ENCODE results near the gene RIPK3.
"Not testable (repeated sequence)": the region's sequence is repeated elsewhere in the genome, so short reads cannot be mapped to it uniquely, and the experiment has no call there.

RIPK3 gene

DNA sequence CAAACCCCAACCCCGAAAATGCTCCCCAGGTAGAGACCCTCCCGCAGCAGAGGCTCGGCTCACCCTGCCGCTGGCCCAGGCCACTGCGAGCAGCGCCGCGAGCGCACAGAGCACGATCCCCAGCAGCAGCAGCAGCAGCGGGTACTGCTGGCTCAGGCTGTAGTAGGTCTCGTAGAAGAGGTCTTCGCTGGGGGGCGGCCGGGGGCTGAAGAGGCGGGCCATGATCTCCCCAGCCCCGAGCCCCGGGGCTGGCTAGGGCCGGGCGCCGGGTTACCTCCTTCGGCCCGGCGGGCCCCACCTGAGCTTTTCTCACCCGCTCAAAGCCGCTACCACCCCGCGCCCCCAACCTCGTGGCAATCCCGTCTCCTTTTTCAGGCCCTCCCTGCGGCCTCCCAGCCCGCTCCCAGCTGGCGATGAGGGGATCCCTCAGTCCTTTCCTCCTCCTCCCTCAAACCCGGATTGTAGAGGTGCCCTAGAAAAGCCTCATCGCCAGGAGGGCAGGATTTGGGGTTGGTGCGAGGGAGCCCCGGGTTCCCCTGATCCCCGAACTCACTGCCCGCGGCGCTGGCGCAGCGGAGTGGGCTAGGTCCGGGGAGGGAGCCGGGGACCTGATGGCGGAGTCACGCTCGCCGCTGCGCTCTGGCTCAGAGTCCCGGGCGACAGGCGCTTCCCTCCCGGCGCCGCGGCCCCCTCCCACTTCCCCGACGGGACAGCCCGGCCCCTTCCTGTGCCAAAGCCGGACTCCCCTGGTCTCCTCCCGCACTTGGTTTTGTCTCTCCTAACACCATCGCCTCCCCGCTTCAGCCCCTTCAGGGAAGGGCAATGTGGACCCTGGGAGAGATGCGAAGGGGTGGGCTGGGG, 5.1 kb downstream of the RIPK3 start, which contains the start of gene ADCY4:
ADCY4 (minus strand) TSS at position 641 of the 861 bp plus-strand sequence; CDS start at position 222, 419 bp downstream.
- no peak within 1 kb of the TSS for H3K27ac ChIP-seq (ENCODE audit: insufficient read depth, low read depth, low read length, poor library complexity, severe bottlenecking)
- peaks cover 100% of the 10 kb centered on the region for H3K27me3 ChIP-seq (ENCODE audit: control insufficient read depth, insufficient read depth, low read length, poor library complexity, severe bottlenecking)
- 1 to 2% methylated on average over 65 of the region's 65 CpGs for WGBS, 2 experiments
- peak within 1 kb of the TSS; percentile 27 for H3K4me3 ChIP-seq (ENCODE audit: insufficient read depth, low read depth, low read length)
- H3K9me3 ChIP-seq (ENCODE audit: control insufficient read depth, low read length), result no peaks in the 10 kb centered on the region
- H3K4me1 ChIP-seq (ENCODE audit: control insufficient read depth, insufficient read depth, low read length), result peaks cover 21% of the 10 kb centered on the region
- no peaks in the 10 kb centered on the region for H3K36me3 ChIP-seq (ENCODE audit: control insufficient read depth, insufficient read depth, low read length)

DNA sequence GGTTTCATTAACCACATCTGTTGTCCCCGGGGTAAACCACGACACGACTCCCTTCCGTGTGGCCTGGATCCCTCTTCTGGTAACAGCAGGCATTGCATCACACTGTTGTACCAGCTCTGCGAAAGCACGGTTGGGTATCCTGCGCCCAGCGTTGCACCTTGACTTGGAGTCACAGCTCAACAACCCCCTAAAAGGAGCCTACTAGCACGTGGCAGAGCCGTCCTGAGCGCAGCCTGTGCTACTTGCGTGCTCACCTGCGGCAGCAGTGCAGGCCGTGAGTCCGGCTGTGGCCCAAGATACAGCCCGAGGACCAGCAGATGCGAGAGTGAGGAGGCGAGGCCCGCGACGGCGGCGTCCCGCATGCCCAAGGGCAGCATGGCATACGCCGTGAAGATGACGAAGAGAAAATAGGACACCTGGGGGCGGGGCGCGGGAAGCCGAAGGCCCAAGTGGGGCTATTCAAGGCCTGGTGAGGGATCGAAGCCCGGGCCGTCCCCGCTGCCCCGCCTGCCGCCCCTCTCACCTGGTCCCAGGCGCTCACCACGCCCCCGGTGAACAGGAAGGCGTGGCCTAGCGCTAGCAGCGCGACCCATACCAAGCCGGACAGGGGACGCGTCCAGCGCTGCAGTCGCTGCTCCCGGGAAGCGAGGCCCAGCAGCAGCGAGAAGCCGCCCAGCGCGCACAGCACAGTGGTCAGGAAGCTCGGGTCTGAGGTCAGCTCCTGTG, 7.4 kb downstream of the RIPK3 start:
- H3K27me3 ChIP-seq (ENCODE audit: control insufficient read depth, insufficient read depth, low read length, poor library complexity, severe bottlenecking), result peaks cover 83% of the 10 kb centered on the region
- peaks cover 21% of the 10 kb centered on the region for H3K4me1 ChIP-seq (ENCODE audit: control insufficient read depth, insufficient read depth, low read length)
- peak overlapping the region; percentile 12 for H3K4me3 ChIP-seq (ENCODE audit: insufficient read depth, low read depth, low read length)
- 4% methylated on average over 56 of the region's 56 CpGs for WGBS, 2 experiments
- no peaks in the 10 kb centered on the region for H3K36me3 ChIP-seq (ENCODE audit: control insufficient read depth, insufficient read depth, low read length)
- no peaks in the 10 kb centered on the region for H3K9me3 ChIP-seq (ENCODE audit: control insufficient read depth, low read length)
- H3K27ac ChIP-seq (ENCODE audit: insufficient read depth, low read depth, low read length, poor library complexity, severe bottlenecking), result no peak overlapping the region

DNA sequence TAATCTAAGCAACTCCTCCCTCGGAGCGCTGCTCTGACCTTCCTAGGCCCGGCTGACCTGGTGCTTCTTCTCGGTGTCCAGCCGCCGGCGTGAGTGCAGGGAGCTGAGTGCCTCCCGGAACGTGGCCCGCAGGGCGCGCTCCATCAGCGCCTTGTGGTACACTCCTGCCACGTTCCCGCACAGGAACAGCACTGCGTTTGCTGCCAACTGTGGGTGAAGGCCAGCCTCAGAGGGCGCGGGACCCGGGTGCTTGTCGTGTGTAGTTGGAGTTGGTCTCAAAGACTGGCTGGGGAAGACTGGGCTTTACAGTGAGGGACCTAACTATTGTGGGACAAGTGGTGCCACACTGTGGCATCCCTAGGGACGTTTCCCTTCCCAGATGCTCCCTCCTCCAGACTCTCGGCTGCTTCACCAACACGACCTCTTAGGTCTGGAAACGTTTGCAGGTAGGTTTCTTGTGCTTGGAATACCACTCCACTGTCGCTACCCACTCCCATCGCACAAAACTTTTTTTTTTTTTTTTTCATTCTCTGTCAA, 8.0 kb downstream of the RIPK3 start:
- WGBS, 2 experiments, result 77 to 78% methylated on average over 26 of the region's 26 CpGs
- no peak overlapping the region for H3K4me3 ChIP-seq (ENCODE audit: insufficient read depth, low read depth, low read length)
- H3K27me3 ChIP-seq (ENCODE audit: control insufficient read depth, insufficient read depth, low read length, poor library complexity, severe bottlenecking), result peaks cover 76% of the 10 kb centered on the region
- no peak overlapping the region for H3K27ac ChIP-seq (ENCODE audit: insufficient read depth, low read depth, low read length, poor library complexity, severe bottlenecking)
- H3K9me3 ChIP-seq (ENCODE audit: control insufficient read depth, low read length), result no peaks in the 10 kb centered on the region
- peaks cover 21% of the 10 kb centered on the region for H3K4me1 ChIP-seq (ENCODE audit: control insufficient read depth, insufficient read depth, low read length)
- H3K36me3 ChIP-seq (ENCODE audit: control insufficient read depth, insufficient read depth, low read length), result no peaks in the 10 kb centered on the region

DNA sequence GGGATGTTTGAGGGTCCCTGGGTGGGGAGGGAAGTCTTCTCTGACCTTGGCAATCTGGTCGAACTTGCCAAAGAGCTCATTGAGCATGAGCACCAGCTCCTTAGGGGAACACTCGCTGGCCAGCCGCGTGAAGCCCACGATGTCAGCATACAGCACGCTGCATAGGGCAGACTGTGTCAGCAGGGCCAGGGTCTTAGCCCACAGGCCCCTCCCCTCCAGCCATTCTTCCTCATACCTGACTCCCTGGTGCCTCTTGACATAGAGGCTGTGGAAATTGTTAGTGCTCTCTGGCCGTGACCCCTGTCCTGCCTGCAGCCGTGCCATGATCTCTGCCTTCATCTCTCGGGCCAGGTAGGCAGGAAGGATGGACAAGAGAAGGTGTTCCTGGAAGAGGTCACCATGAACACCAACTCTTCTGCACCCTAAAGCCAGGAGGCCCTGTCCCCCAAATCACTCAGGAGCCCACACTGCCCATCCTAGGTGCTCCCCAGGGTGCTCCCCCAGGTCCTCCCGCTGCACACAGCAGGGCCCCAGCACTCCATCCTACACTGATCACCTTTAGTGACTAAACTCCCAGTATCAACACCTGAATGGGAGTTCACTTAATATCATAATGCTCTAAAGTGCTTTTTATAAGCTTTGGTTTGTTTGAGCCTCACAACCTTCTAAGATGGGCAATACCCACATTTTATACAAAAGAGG, 8.7 kb downstream of the RIPK3 start:
- 89 to 90% methylated on average over 10 of the region's 10 CpGs for whole genome bisulfite sequencing, 2 experiments
- H3K27me3 ChIP-seq (ENCODE audit: control insufficient read depth, insufficient read depth, low read length, poor library complexity, severe bottlenecking), result peaks cover 70% of the 10 kb centered on the region
- H3K9me3 ChIP-seq (ENCODE audit: control insufficient read depth, low read length), result no peaks in the 10 kb centered on the region
- H3K36me3 ChIP-seq (ENCODE audit: control insufficient read depth, insufficient read depth, low read length), result no peaks in the 10 kb centered on the region
- H3K4me3 ChIP-seq (ENCODE audit: insufficient read depth, low read depth, low read length), result no peak overlapping the region
- H3K4me1 ChIP-seq (ENCODE audit: control insufficient read depth, insufficient read depth, low read length), result peaks cover 21% of the 10 kb centered on the region
- no peak overlapping the region for H3K27ac ChIP-seq (ENCODE audit: insufficient read depth, low read depth, low read length, poor library complexity, severe bottlenecking)

DNA sequence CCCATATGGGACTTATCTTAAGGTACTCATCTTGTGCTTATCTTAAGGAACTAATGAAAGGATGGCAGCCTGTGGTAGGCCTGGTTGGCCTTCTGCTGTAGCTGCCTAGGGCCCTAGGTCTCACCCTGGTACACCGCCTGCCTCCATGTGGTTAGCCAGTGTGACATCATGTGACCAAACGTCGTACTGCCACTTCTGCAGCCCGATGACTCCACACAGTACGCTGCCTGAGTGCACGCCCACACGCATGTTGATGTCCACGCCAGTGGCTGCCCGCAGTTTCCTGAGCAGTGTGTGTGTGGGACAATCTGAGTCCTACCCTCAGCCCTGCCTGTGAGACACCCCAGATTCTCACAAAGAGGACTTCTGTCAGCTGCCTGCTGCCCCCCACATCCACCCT, 10.1 kb downstream of the RIPK3 start:
- H3K9me3 ChIP-seq (ENCODE audit: control insufficient read depth, low read length), result no peaks in the 10 kb centered on the region
- H3K36me3 ChIP-seq (ENCODE audit: control insufficient read depth, insufficient read depth, low read length), result no peaks in the 10 kb centered on the region
- no peak overlapping the region for H3K4me3 ChIP-seq (ENCODE audit: insufficient read depth, low read depth, low read length)
- no peak overlapping the region for H3K27ac ChIP-seq (ENCODE audit: insufficient read depth, low read depth, low read length, poor library complexity, severe bottlenecking)
- peaks cover 56% of the 10 kb centered on the region for H3K27me3 ChIP-seq (ENCODE audit: control insufficient read depth, insufficient read depth, low read length, poor library complexity, severe bottlenecking)
- peaks cover 12% of the 10 kb centered on the region for H3K4me1 ChIP-seq (ENCODE audit: control insufficient read depth, insufficient read depth, low read length)
- 87 to 90% methylated on average over 9 of the region's 9 CpGs for WGBS, 2 experiments

DNA sequence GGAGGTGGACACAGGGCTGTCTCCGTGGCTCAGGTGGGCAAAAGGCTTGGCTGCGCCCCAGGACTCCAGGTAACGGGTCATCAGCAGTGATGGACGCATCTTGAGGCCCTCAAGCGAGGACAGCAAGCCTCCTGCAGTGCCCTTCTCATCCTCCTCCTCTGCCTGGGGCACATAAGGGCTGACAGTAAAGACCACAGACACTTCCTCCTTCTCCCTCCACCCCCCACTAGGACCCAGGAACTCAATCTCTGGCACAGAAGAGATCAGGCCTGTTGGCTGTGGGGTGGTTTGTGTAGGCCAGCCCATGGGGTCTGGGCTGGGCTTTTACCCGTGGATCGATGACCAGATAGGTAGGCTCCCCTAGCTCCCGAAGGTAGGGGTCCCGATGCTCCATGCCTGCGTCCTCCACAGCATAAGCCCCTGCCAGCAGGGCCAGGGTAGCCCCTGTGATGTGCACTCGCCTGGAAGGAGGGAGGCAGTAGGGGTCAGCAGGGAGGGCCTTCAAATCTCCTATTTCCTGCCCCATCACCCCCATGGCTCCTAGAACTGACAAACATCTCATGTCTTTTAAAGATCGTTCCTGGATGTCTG, 10.6 kb downstream of the RIPK3 start:
- 89 to 90% methylated on average over 12 of the region's 12 CpGs for WGBS, 2 experiments
- peaks cover 50% of the 10 kb centered on the region for H3K27me3 ChIP-seq (ENCODE audit: control insufficient read depth, insufficient read depth, low read length, poor library complexity, severe bottlenecking)

DNA sequence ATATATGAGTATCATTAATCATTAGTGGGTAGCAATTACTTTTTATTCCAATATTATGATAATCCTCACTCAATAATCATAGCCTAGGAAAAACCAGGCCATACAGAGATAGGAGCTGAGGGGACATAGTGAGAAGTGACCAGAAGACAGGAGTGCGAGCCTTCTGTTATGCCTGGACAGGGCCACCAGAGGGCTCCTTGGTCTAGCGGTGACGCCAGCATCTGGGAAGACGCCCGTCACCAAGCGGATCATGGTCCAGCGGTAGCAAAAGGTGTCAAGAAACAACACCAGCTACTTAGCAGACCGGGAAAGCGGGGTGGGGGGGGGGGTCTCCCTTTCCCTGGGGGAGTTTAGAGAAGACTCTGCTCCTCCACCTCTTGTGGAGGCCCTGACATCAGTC, 11.9 kb downstream of the RIPK3 start:
- not testable (repeated sequence) for H3K27ac ChIP-seq (ENCODE audit: insufficient read depth, low read depth, low read length, poor library complexity, severe bottlenecking); H3K4me1 ChIP-seq (ENCODE audit: control insufficient read depth, insufficient read depth, low read length); H3K36me3 ChIP-seq (ENCODE audit: control insufficient read depth, insufficient read depth, low read length); H3K9me3 ChIP-seq (ENCODE audit: control insufficient read depth, low read length); H3K4me3 ChIP-seq (ENCODE audit: insufficient read depth, low read depth, low read length)
- peaks cover 38% of the 10 kb centered on the region for H3K27me3 ChIP-seq (ENCODE audit: control insufficient read depth, insufficient read depth, low read length, poor library complexity, severe bottlenecking)
- 8 to 11% methylated on average over 9 of the region's 9 CpGs for WGBS, 2 experiments

More for the DNA sequence above, 10.6 kb downstream of the RIPK3 start:
- Histone ChIP-seq H3K27ac (ENCODE audit: insufficient read depth, low read depth, low read length, poor library complexity, severe bottlenecking) (no peak overlapping the region), H3K9me3 (ENCODE audit: control insufficient read depth, low read length) (no peaks in the 10 kb centered on the region), H3K36me3 (ENCODE audit: control insufficient read depth, insufficient read depth, low read length) (no peaks in the 10 kb centered on the region), H3K4me1 (ENCODE audit: control insufficient read depth, insufficient read depth, low read length) (peaks cover 6% of the 10 kb centered on the region), H3K4me3 (ENCODE audit: insufficient read depth, low read depth, low read length) (no peak overlapping the region)

DNA sequence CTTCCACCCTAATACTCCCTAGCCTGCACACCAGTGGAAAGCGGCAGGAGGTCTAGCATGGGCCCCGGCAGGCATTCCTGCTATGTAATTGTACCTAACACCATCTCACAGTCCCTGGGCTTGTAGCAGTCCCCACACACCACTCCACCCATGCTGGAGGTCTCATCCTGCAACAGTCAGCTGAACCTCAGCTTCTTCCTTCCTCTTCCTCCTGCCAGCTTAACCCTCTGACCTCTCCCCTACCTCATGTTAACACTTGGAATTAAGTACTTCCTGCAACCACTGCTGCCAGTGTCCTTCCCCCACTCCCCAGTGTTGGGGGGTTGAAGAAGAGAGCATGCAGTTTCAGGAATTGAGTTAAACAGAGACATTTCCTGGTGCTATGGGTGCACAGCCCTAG, 12.5 kb downstream of the RIPK3 start:
- no peaks in the 10 kb centered on the region for H3K36me3 ChIP-seq (ENCODE audit: control insufficient read depth, insufficient read depth, low read length)
- H3K27ac ChIP-seq (ENCODE audit: insufficient read depth, low read depth, low read length, poor library complexity, severe bottlenecking), result no peak overlapping the region
- peaks cover under 1% of the 10 kb centered on the region for H3K4me1 ChIP-seq (ENCODE audit: control insufficient read depth, insufficient read depth, low read length)
- H3K9me3 ChIP-seq (ENCODE audit: control insufficient read depth, low read length), result no peaks in the 10 kb centered on the region
- H3K27me3 ChIP-seq (ENCODE audit: control insufficient read depth, insufficient read depth, low read length, poor library complexity, severe bottlenecking), result peaks cover 31% of the 10 kb centered on the region
- WGBS, 2 experiments, result 79 to 89% methylated on average over 2 of the region's 2 CpGs
- no peak overlapping the region for H3K4me3 ChIP-seq (ENCODE audit: insufficient read depth, low read depth, low read length)

DNA sequence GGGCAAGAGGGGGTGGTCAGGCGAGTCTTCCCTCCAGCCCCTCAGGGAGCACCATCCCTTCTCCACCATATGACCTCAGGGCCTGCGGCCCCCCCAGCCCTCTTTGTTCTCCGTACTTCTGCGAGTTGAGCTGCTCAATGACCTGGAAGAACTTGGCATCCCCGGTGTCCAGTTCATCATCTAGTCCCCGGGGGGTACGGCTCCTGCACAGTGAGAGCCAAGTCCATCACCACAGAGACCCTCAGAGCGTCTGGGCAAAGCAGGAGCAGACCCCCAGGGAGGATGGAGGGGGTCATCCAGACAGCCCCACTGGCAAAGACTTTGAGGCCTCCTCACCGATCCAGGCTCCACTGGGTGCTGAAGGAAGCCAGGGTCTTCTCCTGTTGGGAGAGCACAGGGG, 13.8 kb downstream of the RIPK3 start:
- 86 to 91% methylated on average over 9 of the region's 9 CpGs for WGBS, 2 experiments
- Histone ChIP-seq H3K4me3 (ENCODE audit: insufficient read depth, low read depth, low read length) (no peak overlapping the region), H3K27me3 (ENCODE audit: control insufficient read depth, insufficient read depth, low read length, poor library complexity, severe bottlenecking) (peaks cover 18% of the 10 kb centered on the region)

More for the DNA sequence above, 13.8 kb downstream of the RIPK3 start:
- H3K4me1 ChIP-seq (ENCODE audit: control insufficient read depth, insufficient read depth, low read length), result no peaks in the 10 kb centered on the region
- H3K27ac ChIP-seq (ENCODE audit: insufficient read depth, low read depth, low read length, poor library complexity, severe bottlenecking), result no peak overlapping the region
- H3K9me3 ChIP-seq (ENCODE audit: control insufficient read depth, low read length), result no peaks in the 10 kb centered on the region
- no peaks in the 10 kb centered on the region for H3K36me3 ChIP-seq (ENCODE audit: control insufficient read depth, insufficient read depth, low read length)

All from ectodermal cell (in vitro differentiated cells).